DOHH2 (cell line): ENCODE data around the gene SESN1.

Source experiments
- CTCF ChIP-seq: fragments of 200-600 bp; sonication (generic); IDR thresholded peaks from one replicate; pipeline ENCODE4 v1.5.1; 2014; ENCODE audit warnings: antibody characterized with exemption, mild to moderate bottlenecking, low read depth, low read length; ENCODE audit not compliant: poor library complexity, severe bottlenecking
- EZH2phosphoT487 ChIP-seq: fragments of 200-600 bp; sonication (generic); IDR thresholded peaks from 2 replicates; pipeline ENCODE4 v1.6.1; 2017; ENCODE audit warnings: borderline replicate concordance, mild to moderate bottlenecking, antibody characterized with exemption, low read length, moderate library complexity, mixed read lengths

GRCh38 chr6:108944707-108945680 is 149.7 kb downstream of the SESN1 start:
- no peak for TF ChIP-seq CTCF
- TF ChIP-seq EZH2phosphoT487, result no peak
